HepG2 (cell line): ENCODE results near the gene ADRM1. TPM values are rescaled to one million over a fixed set of nuclear protein-coding genes. Genes with fewer than 3 reads are reported as not detected.

Experiments
- BCL3 ChIP-seq: sonication (generic); formaldehyde crosslinking; IDR thresholded peaks from 2 replicates; pipeline ENCODE4 v1.5.1; 2020; ENCODE audit warnings: mild to moderate bottlenecking, missing genetic modification reagents, moderate library complexity
- GATA4 ChIP-seq: sonication (generic); IDR thresholded peaks from 2 replicates; pipeline ENCODE4 v1.6.1; 2016; ENCODE audit warnings: antibody characterized with exemption, low read depth, borderline replicate concordance
- HDAC6 ChIP-seq: fragments of 200-600 bp; sonication (generic); IDR thresholded peaks from 2 replicates; pipeline ENCODE4 v1.7.0; 2017; ENCODE audit warnings: mild to moderate bottlenecking, antibody characterized with exemption, low read length, low read depth
- MEIS1 ChIP-seq: sonication (generic); formaldehyde crosslinking; IDR thresholded peaks from 2 replicates; pipeline ENCODE4 v1.9.0; 2021; ENCODE audit warnings: mild to moderate bottlenecking, missing genetic modification reagents, moderate library complexity, borderline replicate concordance
- MIXL1 ChIP-seq: IDR thresholded peaks from 2 replicates; pipeline ENCODE4 v1.6.1; 2016
- NFAT5 ChIP-seq: sonication (generic); formaldehyde crosslinking; IDR thresholded peaks from 2 replicates; pipeline ENCODE4 v1.4.0; 2020; ENCODE audit warnings: missing genetic modification reagents
- NFYC ChIP-seq: IDR thresholded peaks from 2 replicates; pipeline ENCODE4 v1.6.1; 2016; ENCODE audit warnings: missing genetic modification reagents, missing compliant biosample characterization
- PAWR ChIP-seq: sonication (generic); formaldehyde crosslinking; IDR thresholded peaks from 2 replicates; pipeline ENCODE4 v1.4.0; 2020; ENCODE audit warnings: missing genetic modification reagents, mild to moderate bottlenecking, borderline replicate concordance
- SOX13 ChIP-seq, 3 experiments: fragments of 450-650 bp in 1 of 3; sonication (generic) in 1 of 3; formaldehyde crosslinking in 1 of 3; IDR thresholded peaks in 2 of 3; conservative IDR thresholded peaks in 1 of 3; 2 replicates each; pipeline versions ENCODE4 v1.5.0 to v1.6.1; 2016 to 2020; ENCODE audit warnings: antibody characterized with exemption in 1 of 3, mild to moderate bottlenecking in 1 of 3, missing compliant biosample characterization in 1 of 3, missing genetic modification reagents in 1 of 3, moderate library complexity in 1 of 3
- SOX6 ChIP-seq, 2 experiments: fragments of 450-650 bp in 1 of 2; sonication (generic) in 1 of 2; formaldehyde crosslinking in 1 of 2; IDR thresholded peaks; 2 replicates each; pipeline versions ENCODE4 v1.4.0 to v1.6.1; 2017 to 2020; ENCODE audit warnings: antibody characterized with exemption in 1 of 2, mild to moderate bottlenecking in 1 of 2, missing genetic modification reagents in 1 of 2
- TBX3 ChIP-seq: fragments of 450-650 bp; IDR thresholded peaks from 2 replicates; pipeline ENCODE4 v1.6.1; 2017; ENCODE audit warnings: antibody characterized with exemption, mild to moderate bottlenecking, inconsistent platforms, borderline replicate concordance
- ZBTB21 ChIP-seq: sonication (generic); formaldehyde crosslinking; IDR thresholded peaks from 2 replicates; pipeline ENCODE4 v1.4.0; 2020; ENCODE audit warnings: missing genetic modification reagents
- ZBTB8A ChIP-seq: sonication (generic); formaldehyde crosslinking; IDR thresholded peaks from 2 replicates; pipeline ENCODE4 v1.4.0; 2020; ENCODE audit warnings: mild to moderate bottlenecking, low read depth, missing genetic modification reagents, borderline replicate concordance
- ZNF329 ChIP-seq: sonication (generic); formaldehyde crosslinking; IDR thresholded peaks from 2 replicates; pipeline ENCODE4 v1.9.0; 2021; ENCODE audit warnings: low read depth, mild to moderate bottlenecking, missing genetic modification reagents
- ZNF367 ChIP-seq: sonication (generic); formaldehyde crosslinking; IDR thresholded peaks from 2 replicates; pipeline ENCODE4 v1.4.0; 2020; ENCODE audit warnings: missing genetic modification reagents, borderline replicate concordance
- ZNF431 ChIP-seq: sonication (generic); formaldehyde crosslinking; IDR thresholded peaks from 2 replicates; pipeline ENCODE4 v1.9.0; 2022; ENCODE audit warnings: missing genetic modification reagents, low read depth, mild to moderate bottlenecking, borderline replicate concordance
- ZNF747 ChIP-seq: sonication (generic); formaldehyde crosslinking; IDR thresholded peaks from 2 replicates; pipeline ENCODE4 v1.8.1; 2023; ENCODE audit warnings: missing genetic modification reagents, mild to moderate bottlenecking, borderline replicate concordance
- ZXDC ChIP-seq: sonication (generic); formaldehyde crosslinking; IDR thresholded peaks from 2 replicates; pipeline ENCODE4 v1.5.0; 2020; ENCODE audit warnings: mild to moderate bottlenecking, missing genetic modification reagents
- polyA plus RNA-seq, 8 experiments: library from polyadenylated mRNA; depleted of rRNA in 3 of 8; stranded (reverse) in 7 of 8; unstranded in 1 of 8; fragments of >200 nt; fragmentation: Illumina TruSeq in 4 of 8; extraction: Trizol in 4 of 8; gene quantifications; 2 replicates each; pipeline versions ENCODE4 v1.2.1 to v1.2.3, GENCODE V29; 2011 to 2016; ENCODE audit warnings: low read depth in 4 of 8, missing spikeins in 1 of 8, mixed read lengths in 1 of 8; ENCODE audit not compliant: insufficient read depth in 1 of 8
- total RNA-seq, 5 experiments: library from RNA; depleted of rRNA; stranded (reverse); fragments of >200 nt; fragmentation: Illumina TruSeq; extraction: Trizol; gene quantifications; 2 replicates each; pipeline ENCODE4 v1.2.3, GENCODE V29; 2016; ENCODE audit warnings: low read depth in 1 of 5

ADRM1 gene
- total and polyA plus RNA-seq, 2 of the 13 experiments (the other 11 are each of a cell fraction or from before 2014, with no cell fraction given) = 92.9 to 154 TPM

DNA sequence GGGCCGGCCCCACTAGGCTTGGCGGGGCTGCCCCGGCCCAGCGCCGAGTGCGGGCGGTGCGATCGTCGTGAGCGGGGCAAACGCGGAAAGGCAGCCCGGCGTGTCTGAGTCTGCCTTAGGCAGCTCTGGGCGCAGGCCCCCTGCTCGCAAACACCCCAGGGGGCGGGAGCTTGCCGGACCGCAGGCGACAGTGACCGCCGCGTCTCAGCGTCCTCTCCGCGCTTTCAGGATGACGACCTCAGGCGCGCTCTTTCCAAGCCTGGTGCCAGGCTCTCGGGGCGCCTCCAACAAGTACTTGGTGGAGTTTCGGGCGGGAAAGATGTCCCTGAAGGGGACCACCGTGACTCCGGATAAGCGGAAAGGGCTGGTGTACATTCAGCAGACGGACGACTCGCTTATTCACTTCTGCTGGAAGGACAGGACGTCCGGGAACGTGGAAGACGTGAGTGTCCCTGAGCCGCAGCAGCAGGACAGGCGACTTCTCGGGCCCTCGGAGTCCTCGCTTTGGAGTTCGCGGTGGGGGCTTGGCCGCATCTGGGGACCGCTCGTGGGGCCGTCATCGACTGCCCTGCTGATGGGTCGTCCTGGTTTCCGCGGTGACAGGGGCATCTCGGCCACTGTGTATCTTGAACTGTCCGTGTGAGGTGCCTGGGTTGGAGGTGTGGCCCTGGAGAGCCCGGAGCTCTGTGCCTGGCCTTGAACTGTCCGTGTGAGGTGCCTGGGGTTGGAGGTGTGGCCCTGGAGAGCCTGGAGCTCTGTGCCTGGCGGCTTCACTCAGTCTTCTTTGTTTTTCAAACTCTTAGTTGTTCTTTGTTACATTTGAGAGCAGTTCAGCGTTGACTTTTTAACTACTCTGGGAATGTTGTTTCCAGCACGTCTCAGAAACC lies 786 bp downstream of the ADRM1 start (continued):
- TF ChIP-seq NFAT5 (CRISPR knock-in tag) (no peak; the same call in 1 of the 2 replicates), ZNF329 (CRISPR knock-in tag) (no peak), PAWR (no peak), SOX6 (IDR thresholded peaks at IDR 0.05) (no peak), SOX6 (CRISPR knock-in tag; IDR thresholded peaks at IDR 0.05) (peak; percentile 21; the same call in 1 of the 2 replicates), SOX13 (IDR thresholded peaks at IDR 0.05) (no peak), SOX13 (CRISPR knock-in tag; conservative IDR thresholded peaks at IDR 0.05 in 1 of 2, IDR thresholded peaks at IDR 0.05 in 1 of 2) (peak in 1 of 2 experiments; percentile 19; a peak in 1 of 4 replicates), ZXDC (peak; percentile 52), MIXL1 (no peak), BCL3 (CRISPR knock-in tag) (no peak), GATA4 (no peak), NFYC (CRISPR knock-in tag) (peak; percentile 26; the same call in 1 of the 2 replicates), ZNF431 (CRISPR knock-in tag) (no peak), TBX3 (no peak; the same call in 1 of the 2 replicates), HDAC6 (no peak), ZBTB21 (CRISPR knock-in tag) (no peak), ZNF747 (no peak; the same call in 1 of the 2 replicates), ZNF367 (peak; percentile 29; the same call in 1 of the 2 replicates), MEIS1 (CRISPR knock-in tag) (no peak), ZBTB8A (no peak)
